ENCODE measurements around the gene HYPK. TPM values are rescaled to one million over a fixed set of nuclear protein-coding genes. Genes with fewer than 3 reads are reported as not detected.
"Not testable (repeated sequence)": the region's sequence is repeated elsewhere in the genome, so short reads cannot be mapped to it uniquely, and the experiment has no call there.

The HYPK gene
- total RNA-seq, 1 donor from 2014 or later = 18.0 TPM

- not testable (repeated sequence) for DNase-seq (ENCODE audit: low spot score)
Measured at GRCh38 chr15:43831519-43832052, 31.2 kb downstream of the HYPK start.

GRCh38 chr15:43832485-43832884 lies 32.1 kb downstream of the HYPK start:
- not testable (repeated sequence) for DNase-seq (ENCODE audit: low spot score)

DNA sequence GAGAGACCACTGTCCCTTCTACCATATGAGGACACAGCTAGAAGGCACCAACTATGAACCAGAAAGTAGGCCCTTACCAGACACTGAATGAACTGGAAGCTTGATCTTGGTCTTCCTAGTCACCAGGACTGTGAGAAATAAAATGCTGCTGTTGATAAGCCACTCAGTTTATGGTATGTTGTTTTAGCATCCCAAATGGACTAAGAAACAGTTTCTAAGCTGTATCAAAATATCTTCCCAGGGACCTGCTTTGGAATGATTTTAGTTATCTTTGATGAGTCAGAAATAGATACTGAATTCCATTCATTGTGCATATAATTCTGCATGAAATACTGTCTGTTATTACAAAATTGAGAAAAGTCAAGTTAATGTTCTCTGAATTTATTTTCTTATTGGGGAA lies 45.0 kb downstream of the HYPK start:
- DNase-seq (ENCODE audit: low spot score) = no peak

DNA sequence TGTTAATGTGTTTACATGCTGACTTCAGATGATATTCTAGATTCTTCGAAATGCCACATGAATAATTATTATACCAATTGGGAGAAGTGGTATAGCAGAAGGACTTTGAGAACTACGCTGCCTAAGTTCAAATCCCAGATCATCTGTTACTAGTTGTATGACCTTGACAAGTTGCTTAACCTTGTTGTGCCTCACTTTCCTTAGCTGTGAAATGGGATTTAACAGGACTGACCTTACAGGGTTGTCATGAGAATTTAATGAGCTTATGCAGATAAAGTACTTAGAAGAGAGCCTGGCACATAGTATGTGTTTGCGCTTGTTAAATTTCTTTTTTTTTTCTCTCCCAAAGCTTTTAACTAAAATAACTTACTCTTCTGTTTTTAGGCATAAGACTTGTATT lies 50.9 kb downstream of the HYPK start:
- no peak for DNase-seq (ENCODE audit: low spot score)

DNA sequence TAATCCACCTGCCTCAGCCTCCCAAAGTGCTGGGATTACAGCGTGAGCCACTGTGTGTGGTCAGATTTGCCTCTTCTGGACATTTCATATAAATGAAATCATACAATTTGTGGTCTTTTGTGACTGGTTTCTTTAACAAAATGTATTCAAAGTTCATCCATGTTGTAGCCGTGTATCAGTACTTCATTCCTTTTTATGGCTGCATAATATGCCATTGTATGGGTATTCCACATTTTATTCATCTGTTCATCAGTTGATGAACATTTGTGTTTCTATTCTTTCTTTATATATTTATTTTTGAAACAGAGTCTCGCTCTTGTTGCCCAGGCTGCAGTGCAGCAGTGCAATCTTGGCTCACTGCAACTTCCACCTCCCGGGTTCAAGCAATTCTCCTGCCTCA lies 52.2 kb downstream of the HYPK start:
- no peak for DNase-seq (ENCODE audit: low spot score)

Small RNA genes within 50 kb of the gene (microRNA-seq; reads per million reads assigned to microRNA genes)
- not detected for gene MIR1282 (ENCODE audit: borderline number of aligned reads)

Other genes with a start within 250 kb of the HYPK start
- 63.5 TPM for gene PPIP5K1, start 210.4 kb upstream of the HYPK start, total RNA-seq
- gene CKMT1B, start 206.6 kb upstream of the HYPK start, total RNA-seq = 2.2 TPM
- 0.10 TPM for gene STRC, start 181.8 kb upstream of the HYPK start, total RNA-seq
- gene CATSPER2, start 151.8 kb upstream of the HYPK start, total RNA-seq = 5.2 TPM
- gene CKMT1A, start 106.7 kb upstream of the HYPK start, total RNA-seq = 2.6 TPM
- gene PDIA3, start 54.2 kb upstream of the HYPK start, total RNA-seq = 295 TPM
- gene ELL3, start 23.6 kb upstream of the HYPK start, total RNA-seq = 2.0 TPM
- 932 TPM for gene SERF2, start 8.3 kb upstream of the HYPK start, total RNA-seq
- 0.22 TPM for gene SERINC4, start 379 bp upstream of the HYPK start, total RNA-seq
- 17.9 TPM for gene MFAP1, start 24.1 kb downstream of the HYPK start, total RNA-seq
- gene WDR76, start 26.4 kb downstream of the HYPK start, total RNA-seq = 2.2 TPM

All from mesenteric fat pad (tissue), 1 donor.